ENCODE measurements around the gene SARM1. TPM values are rescaled to one million over a fixed set of nuclear protein-coding genes. Genes with fewer than 3 reads are reported as not detected.

The SARM1 gene
- total RNA-seq, 1 experiment from 2014 or later = 37.7 TPM

DNA sequence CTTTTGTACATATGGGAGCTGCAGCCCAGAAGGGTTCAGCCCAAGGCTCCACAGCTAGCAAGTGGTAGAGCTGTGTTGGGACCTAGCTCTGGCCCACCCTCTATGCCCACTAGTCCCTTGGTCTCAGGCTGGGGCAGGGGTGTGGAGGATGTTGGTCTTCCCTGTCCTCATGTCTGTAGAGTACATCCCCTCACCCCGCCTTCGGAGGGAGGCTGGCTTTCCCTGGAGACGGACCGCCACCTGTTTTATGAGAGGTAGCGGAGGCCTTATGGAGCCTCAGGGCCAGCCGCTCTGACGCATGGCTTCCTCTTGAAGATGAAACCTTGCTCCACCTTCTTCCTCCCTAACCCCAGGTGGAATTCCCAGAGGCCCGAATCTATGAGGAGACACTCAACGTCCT lies 27.5 kb upstream of the SARM1 start:
- POLR2A ChIA-PET (ENCODE audit: low non-redundant PET) = no interaction called here
- BruUV-seq (replicated peaks) = no TSS peak
- Histone ChIP-seq H3K27me3 (replicated peaks; ENCODE audit: insufficient read depth, low read depth, low read length, poor library complexity) (no peaks in the 10 kb centered on the region), H3K36me3 (ENCODE audit: insufficient read depth, low read length, poor library complexity, severe bottlenecking) (peaks cover 65% of the 10 kb centered on the region), H3K27ac (ENCODE audit: low read depth, low read length, poor library complexity, severe bottlenecking) (no peak overlapping the region), H3K4me3 (ENCODE audit: low read depth, low read length, poor library complexity, severe bottlenecking) (no peak overlapping the region), H3K9me3 (ENCODE audit: low read depth, low read length, poor library complexity, severe bottlenecking) (no peaks in the 10 kb centered on the region), H3K4me1 (ENCODE audit: insufficient read depth, low read length, poor library complexity, severe bottlenecking) (no peaks in the 10 kb centered on the region)
- DNase-seq (ENCODE audit: low spot score) = no peak
- intact Hi-C loops (cut with micrococcal nuclease; ENCODE audit: unreplicated experiment) = no loop called here
- TF ChIP-seq, protein P1, sequence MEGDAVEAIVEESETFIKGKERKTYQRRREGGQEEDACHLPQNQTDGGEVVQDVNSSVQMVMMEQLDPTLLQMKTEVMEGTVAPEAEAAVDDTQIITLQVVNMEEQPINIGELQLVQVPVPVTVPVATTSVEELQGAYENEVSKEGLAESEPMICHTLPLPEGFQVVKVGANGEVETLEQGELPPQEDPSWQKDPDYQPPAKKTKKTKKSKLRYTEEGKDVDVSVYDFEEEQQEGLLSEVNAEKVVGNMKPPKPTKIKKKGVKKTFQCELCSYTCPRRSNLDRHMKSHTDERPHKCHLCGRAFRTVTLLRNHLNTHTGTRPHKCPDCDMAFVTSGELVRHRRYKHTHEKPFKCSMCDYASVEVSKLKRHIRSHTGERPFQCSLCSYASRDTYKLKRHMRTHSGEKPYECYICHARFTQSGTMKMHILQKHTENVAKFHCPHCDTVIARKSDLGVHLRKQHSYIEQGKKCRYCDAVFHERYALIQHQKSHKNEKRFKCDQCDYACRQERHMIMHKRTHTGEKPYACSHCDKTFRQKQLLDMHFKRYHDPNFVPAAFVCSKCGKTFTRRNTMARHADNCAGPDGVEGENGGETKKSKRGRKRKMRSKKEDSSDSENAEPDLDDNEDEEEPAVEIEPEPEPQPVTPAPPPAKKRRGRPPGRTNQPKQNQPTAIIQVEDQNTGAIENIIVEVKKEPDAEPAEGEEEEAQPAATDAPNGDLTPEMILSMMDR (conservative IDR thresholded peaks at IDR 0.05; ENCODE audit: low read depth, low read length) = no peak
- TF ChIP-seq EZH2 (IDR thresholded peaks at IDR 0.05; ENCODE audit: borderline replicate concordance, low read depth, low read length, poor library complexity, severe bottlenecking) = no peak
- CTCF ChIA-PET = no interaction called here

DNA sequence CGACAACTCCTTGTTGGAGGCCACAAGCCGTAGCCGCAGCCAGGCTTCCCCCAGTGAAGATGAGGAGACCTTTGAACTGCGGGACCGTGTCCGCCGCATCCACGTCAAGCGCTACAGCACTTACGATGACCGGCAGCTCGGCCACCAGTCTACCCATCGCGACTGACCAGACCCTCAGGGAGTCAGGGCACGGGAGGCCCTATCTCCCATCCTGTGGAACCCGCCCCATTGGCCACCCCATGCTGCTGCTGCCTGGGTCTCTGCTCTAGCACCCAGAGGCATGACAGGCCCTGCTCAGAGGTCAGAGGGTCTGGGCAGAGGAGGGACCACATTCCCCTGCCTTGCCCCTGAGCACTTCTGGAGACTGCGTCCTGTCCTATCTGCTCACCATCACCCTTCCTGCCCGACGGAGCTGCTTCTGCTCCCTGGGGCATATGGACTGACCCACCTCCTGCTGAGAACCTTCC lies 27.0 kb upstream of the SARM1 start:
- Histone ChIP-seq H3K27me3 (replicated peaks; ENCODE audit: insufficient read depth, low read depth, low read length, poor library complexity) (no peaks in the 10 kb centered on the region), H3K27ac (ENCODE audit: low read depth, low read length, poor library complexity, severe bottlenecking) (no peak overlapping the region), H3K9me3 (ENCODE audit: low read depth, low read length, poor library complexity, severe bottlenecking) (no peaks in the 10 kb centered on the region), H3K4me3 (ENCODE audit: low read depth, low read length, poor library complexity, severe bottlenecking) (no peak overlapping the region), H3K4me1 (ENCODE audit: insufficient read depth, low read length, poor library complexity, severe bottlenecking) (no peaks in the 10 kb centered on the region), H3K36me3 (ENCODE audit: insufficient read depth, low read length, poor library complexity, severe bottlenecking) (peaks cover 69% of the 10 kb centered on the region)
- no TSS peak for BruUV-seq (replicated peaks)
- POLR2A ChIA-PET (ENCODE audit: low non-redundant PET) = no interaction called here
- CTCF ChIA-PET = no interaction called here
- no peak for DNase-seq (ENCODE audit: low spot score)
- intact Hi-C loops (cut with micrococcal nuclease; ENCODE audit: unreplicated experiment) = no loop called here
- no peak for TF ChIP-seq EZH2 (IDR thresholded peaks at IDR 0.05; ENCODE audit: borderline replicate concordance, low read depth, low read length, poor library complexity, severe bottlenecking)
- TF ChIP-seq, protein P1 (conservative IDR thresholded peaks at IDR 0.05; ENCODE audit: low read depth, low read length) = no peak

DNA sequence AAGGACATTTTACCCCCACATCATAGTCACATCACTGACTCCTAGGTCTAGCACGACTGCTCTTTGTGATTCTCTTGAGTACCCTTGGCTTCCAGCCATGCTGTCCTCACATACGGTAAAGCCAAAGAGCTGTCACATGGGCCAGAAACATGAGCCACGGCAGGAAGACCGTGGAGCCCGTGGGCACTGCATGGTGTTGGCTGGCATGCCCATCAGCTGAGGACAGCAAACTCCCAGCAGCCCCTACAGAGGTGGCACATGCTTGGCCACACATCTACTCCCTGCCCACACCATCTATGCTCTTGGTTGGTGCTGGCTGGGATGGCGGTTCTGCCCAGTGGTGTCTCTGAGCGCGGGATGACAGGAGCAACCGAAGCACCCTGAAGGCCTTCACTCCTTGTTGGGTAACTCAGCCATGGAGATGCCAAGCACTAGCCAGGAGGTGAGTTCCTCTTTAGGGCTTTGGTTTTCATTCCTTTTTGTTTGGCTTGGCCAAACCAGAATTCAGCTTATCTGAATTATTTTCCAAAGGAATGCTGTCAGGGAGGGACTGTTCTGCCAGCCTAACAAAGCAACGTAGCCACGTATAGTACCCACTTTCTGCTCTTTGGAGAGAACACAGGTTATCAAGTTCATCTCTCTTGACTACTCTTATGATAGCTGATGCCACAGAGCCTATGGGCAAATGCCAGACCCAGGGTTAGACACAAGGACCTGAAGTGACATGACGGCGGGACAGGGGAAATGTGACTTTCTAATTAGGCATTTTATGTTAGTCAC lies 25.9 kb upstream of the SARM1 start:
- no peak overlapping the region for H3K27ac ChIP-seq (ENCODE audit: low read depth, low read length, poor library complexity, severe bottlenecking)
- POLR2A ChIA-PET (ENCODE audit: low non-redundant PET) = interaction anchor here (0.6 to 1.0 kb wide), 2 partner anchors 10 to 23 kb away, joined by 3 read pairs; partner anchors contain the start of gene IFT20
- intact Hi-C loops (cut with micrococcal nuclease; ENCODE audit: unreplicated experiment) = no loop called here
- H3K4me3 ChIP-seq (ENCODE audit: low read depth, low read length, poor library complexity, severe bottlenecking) = no peak overlapping the region
- CTCF ChIA-PET = no interaction called here
- no peaks in the 10 kb centered on the region for H3K27me3 ChIP-seq (replicated peaks; ENCODE audit: insufficient read depth, low read depth, low read length, poor library complexity)
- TF ChIP-seq, protein P1 (conservative IDR thresholded peaks at IDR 0.05; ENCODE audit: low read depth, low read length) = no peak
- no peak for TF ChIP-seq EZH2 (IDR thresholded peaks at IDR 0.05; ENCODE audit: borderline replicate concordance, low read depth, low read length, poor library complexity, severe bottlenecking)
- no peaks in the 10 kb centered on the region for H3K9me3 ChIP-seq (ENCODE audit: low read depth, low read length, poor library complexity, severe bottlenecking)
- DNase-seq (ENCODE audit: low spot score) = no peak
- BruUV-seq (replicated peaks) = no TSS peak
- H3K36me3 ChIP-seq (ENCODE audit: insufficient read depth, low read length, poor library complexity, severe bottlenecking) = peaks cover 76% of the 10 kb centered on the region
- no peaks in the 10 kb centered on the region for H3K4me1 ChIP-seq (ENCODE audit: insufficient read depth, low read length, poor library complexity, severe bottlenecking)

Measured in A673 (cell line).